H1 (cell line): Measurements from ENCODE around the gene STX18. TPM values are rescaled to one million over a fixed set of nuclear protein-coding genes. Genes with fewer than 3 reads are reported as not detected.

Source experiments
- CTCF ChIA-PET: fragments of 300-600 bp; sonication (Branson Sonifier 250); formaldehyde crosslinking; loops from one replicate; lab custom pipeline; 2021; ENCODE audit not compliant: partially characterized antibody; lab: Charles Lee
- POLR2A ChIA-PET: fragments of 300-600 bp; sonication (Branson Sonifier 250); formaldehyde crosslinking; loops from one replicate; lab custom pipeline; 2021; ENCODE audit warnings: inconsistent platforms; ENCODE audit not compliant: partially characterized antibody; lab: Charles Lee
- DNase-seq, 2 experiments: peaks; one replicate each; pipeline versions ENCODE4 v3.0.0 to v3.0.0-alpha.2; 2010 to 2022; ENCODE audit warnings: low spot score in 2 of 2, low read depth in 1 of 2, mixed read lengths in 1 of 2
- FAIRE-seq: peaks from 2 replicates; lab custom pipeline; 2011; peaks lifted over from hg19 to GRCh38; lab: Jason Lieb, UNC
- H2AFZ ChIP-seq: 2 replicates; pipeline ENCODE4 v1.8.1; 2012; ENCODE audit warnings: low read length, inconsistent platforms
- H2AK5ac ChIP-seq: 2 replicates; pipeline ENCODE4 v1.6.1; 2013; ENCODE audit warnings: low read depth, low read length
- H2BK120ac ChIP-seq: replicated peaks from 2 replicates; pipeline ENCODE3; 2013; ENCODE audit warnings: low read depth, low read length, inconsistent platforms
- H2BK12ac ChIP-seq: 2 replicates; pipeline ENCODE4 v1.6.1; 2013; ENCODE audit warnings: low read depth, low read length
- H2BK15ac ChIP-seq: 2 replicates; pipeline ENCODE4 v1.6.1; 2013; ENCODE audit warnings: low read length
- H2BK20ac ChIP-seq: 2 replicates; pipeline ENCODE4 v1.6.1; 2013; ENCODE audit warnings: low read length
- H2BK5ac ChIP-seq: 2 replicates; pipeline ENCODE4 v1.6.1; 2013; ENCODE audit warnings: low read depth, low read length
- H3K14ac ChIP-seq: 2 replicates; pipeline ENCODE4 v1.6.1; 2013; ENCODE audit warnings: inconsistent platforms; ENCODE audit not compliant: insufficient read length
- H3K18ac ChIP-seq: 2 replicates; pipeline ENCODE4 v1.6.1; 2013; ENCODE audit warnings: low read length; ENCODE audit errors: extremely low read depth
- H3K23ac ChIP-seq: 2 replicates; pipeline ENCODE4 v1.6.1; 2013; ENCODE audit warnings: inconsistent platforms; ENCODE audit not compliant: insufficient read length
- H3K23me2 ChIP-seq: 2 replicates; pipeline ENCODE4 v1.6.1; 2013; ENCODE audit warnings: low read depth, low read length
- H3K27ac ChIP-seq: 2 replicates; pipeline ENCODE4 v1.6.1; 2011; ENCODE audit warnings: low read depth, low read length, inconsistent platforms
- H3K27me3 ChIP-seq, 4 experiments: replicated peaks in 1 of 4; 1 replicate in 1 of 4; 2 replicates in 3 of 4; pipeline versions ENCODE4 v1.6.1 to v1.8.1; 2011 to 2013; ENCODE audit warnings: low read length in 3 of 4, mild to moderate bottlenecking in 3 of 4, inconsistent platforms in 2 of 4, mixed read lengths in 2 of 4, moderate library complexity in 1 of 4; ENCODE audit not compliant: control insufficient read depth in 3 of 4, insufficient read depth in 3 of 4; ENCODE audit errors: extremely low read depth in 1 of 4
- H3K36me3 ChIP-seq, 4 experiments: 2 replicates each; pipeline versions ENCODE4 v1.6.1 to v1.8.1; 2011 to 2013; ENCODE audit warnings: mild to moderate bottlenecking in 4 of 4, low read length in 3 of 4, moderate library complexity in 2 of 4, control low read depth in 1 of 4, inconsistent platforms in 1 of 4; ENCODE audit not compliant: insufficient read depth in 4 of 4, control insufficient read depth in 2 of 4
- H3K4ac ChIP-seq: replicated peaks from 2 replicates; pipeline ENCODE3; 2013; ENCODE audit warnings: low read length, low read depth, mixed read lengths, inconsistent platforms; ENCODE audit not compliant: insufficient read length
- H3K4me1 ChIP-seq, 4 experiments: replicated peaks in 1 of 4; 1 replicate in 1 of 4; 2 replicates in 3 of 4; pipeline versions ENCODE4 v1.6.1 to v1.8.1; 2011 to 2013; ENCODE audit warnings: low read length in 3 of 4, inconsistent platforms in 2 of 4, mixed read lengths in 1 of 4; ENCODE audit not compliant: insufficient read depth in 4 of 4, control insufficient read depth in 3 of 4
- H3K4me2 ChIP-seq, 2 experiments: 2 replicates each; pipeline versions ENCODE4 v1.6.1 to v1.8.1; 2011 to 2013; ENCODE audit warnings: low read depth in 2 of 2, low read length in 2 of 2, control low read depth in 1 of 2, inconsistent platforms in 1 of 2, mild to moderate bottlenecking in 1 of 2; ENCODE audit not compliant: insufficient read depth in 1 of 2
- H3K4me3 ChIP-seq, 4 experiments: fragments of 200-600, 300-600 bp in 1 of 4; sonication (generic), shearing (Covaris generic), sonication (Bioruptor Twin) in 1 of 4; 2 replicates each; pipeline versions ENCODE4 v1.5.1 to v1.8.1; 2011 to 2016; ENCODE audit warnings: low read length in 4 of 4, low read depth in 3 of 4, control low read depth in 2 of 4, inconsistent platforms in 2 of 4, mild to moderate bottlenecking in 2 of 4, mixed read lengths in 1 of 4, moderate library complexity in 1 of 4; ENCODE audit not compliant: insufficient read depth in 2 of 4; ENCODE audit errors: extremely low read depth in 1 of 4
- H3K56ac ChIP-seq: replicated peaks from 2 replicates; pipeline ENCODE3; 2013; ENCODE audit warnings: low read depth, mild to moderate bottlenecking, mixed read lengths, low read length, inconsistent platforms; ENCODE audit not compliant: insufficient read length
- H3K79me1 ChIP-seq: 2 replicates; pipeline ENCODE4 v1.6.1; 2013; ENCODE audit warnings: low read depth, low read length, control low read depth
- H3K79me2 ChIP-seq, 2 experiments: 2 replicates each; pipeline versions ENCODE4 v1.6.1 to v1.8.1; 2012 to 2013; ENCODE audit warnings: low read length in 2 of 2, mild to moderate bottlenecking in 2 of 2, inconsistent platforms in 1 of 2; ENCODE audit not compliant: insufficient read depth in 2 of 2, control insufficient read depth in 1 of 2
- H3K9ac ChIP-seq, 4 experiments: replicated peaks in 1 of 4; 1 replicate in 1 of 4; 2 replicates in 3 of 4; pipeline versions ENCODE4 v1.6.1 to v1.8.1; 2011 to 2013; ENCODE audit warnings: low read depth in 3 of 4, low read length in 3 of 4, control low read depth in 2 of 4, mild to moderate bottlenecking in 2 of 4, moderate library complexity in 2 of 4, inconsistent platforms in 1 of 4; ENCODE audit errors: extremely low read depth in 1 of 4
- H3K9me3 ChIP-seq, 2 experiments: 2 replicates each; pipeline versions ENCODE4 v1.6.1 to v1.8.1; 2012 to 2013; ENCODE audit warnings: mild to moderate bottlenecking in 2 of 2, moderate library complexity in 2 of 2, control low read depth in 1 of 2, inconsistent platforms in 1 of 2, low read depth in 1 of 2, low read length in 1 of 2, mixed read lengths in 1 of 2; ENCODE audit not compliant: insufficient read depth in 2 of 2
- H4K20me1 ChIP-seq, 2 experiments: replicated peaks in 1 of 2; 2 replicates each; pipeline versions ENCODE3 to v1.8.1; 2011 to 2013; ENCODE audit warnings: inconsistent platforms in 2 of 2, low read length in 2 of 2, mild to moderate bottlenecking in 1 of 2; ENCODE audit not compliant: insufficient read depth in 2 of 2, control insufficient read depth in 1 of 2
- H4K5ac ChIP-seq: 2 replicates; pipeline ENCODE4 v1.6.1; 2013; ENCODE audit warnings: low read length, low read depth, mixed read lengths, inconsistent platforms; ENCODE audit not compliant: insufficient read length
- H4K8ac ChIP-seq: 2 replicates; pipeline ENCODE4 v1.8.0; 2013; ENCODE audit warnings: mild to moderate bottlenecking, moderate library complexity, low read length, inconsistent platforms; ENCODE audit not compliant: insufficient read depth; ENCODE audit errors: extremely low read depth
- H4K91ac ChIP-seq: replicated peaks from 2 replicates; pipeline ENCODE3; 2013; ENCODE audit warnings: low read length, mixed read lengths, inconsistent platforms; ENCODE audit not compliant: insufficient read length
- BCL11A ChIP-seq, 2 experiments: IDR thresholded peaks; one replicate each; pipeline ENCODE4 v1.6.1; 2011; ENCODE audit warnings: low read depth in 2 of 2, low read length in 2 of 2, mild to moderate bottlenecking in 2 of 2
- WGBS, 2 experiments: shearing (Covaris generic) in 1 of 2; methylation state at CpG; one replicate each; pipeline versions ENCODE4 v1.1.6 to v1.1.7; 2013 to 2015; ENCODE audit warnings: low lambda C conversion rate in 2 of 2, mixed read lengths in 2 of 2, inconsistent platforms in 1 of 2, low coverage in 1 of 2, missing lambda C conversion rate in 1 of 2; ENCODE audit not compliant: insufficient replicate concordance in 2 of 2, insufficient coverage in 1 of 2, insufficient read length in 1 of 2; ENCODE audit errors: extremely low coverage in 1 of 2, missing lambda C conversion rate in 1 of 2; 5-methylcytosine and 5-hydroxymethylcytosine counted together
- polyA plus RNA-seq, 7 experiments: library from polyadenylated mRNA; depleted of rRNA in 3 of 7; stranded (reverse) in 5 of 7; unstranded in 2 of 7; fragments of >200 nt in 5 of 7; fragments of 200-250 nt in 2 of 7; gene quantifications; 1 replicate in 5 of 7; 2 replicates in 1 of 7; 4 replicates in 1 of 7; pipeline versions ENCODE4 v1.2.1 to v1.2.3, GENCODE V29; 2011 to 2013; ENCODE audit warnings: missing spikeins in 2 of 7, mixed read lengths in 2 of 7
- total RNA-seq: library from RNA; stranded (reverse); fragmentation: NEBNext Ultra II Directional; extraction: Animal tissue kit (Norgen Biotek cat#: 25700); gene quantifications from 2 replicates; pipeline ENCODE4 v1.2.1, GENCODE V29; 2021

STX18 gene
- total and polyA plus RNA-seq, 2 of the 8 experiments (the other 6 are each of a cell fraction or from before 2014, with no cell fraction given): 14.6 to 18.3 TPM

- no peak overlapping the region for H2AFZ ChIP-seq
- no peak overlapping the region for H3K23ac ChIP-seq
- H3K4me1 ChIP-seq: no peaks in the 10 kb centered on the region
- WGBS, 2 experiments: 70% methylated on average over 1 of the region's 1 CpG; no CpG with 5 or more reads in 1 of the 2 experiments
- no peak overlapping the region for H4K5ac ChIP-seq
- no peaks in the 10 kb centered on the region for H3K27me3 ChIP-seq
- H3K4ac ChIP-seq: no peak overlapping the region
- no peaks in the 10 kb centered on the region for H3K36me3 ChIP-seq
- CTCF ChIA-PET: interaction anchor here (0.6 to 7.3 kb wide), 10 partner anchors 8 to 296 kb away, joined by 3 to 86 read pairs (median 4); no protein-coding TSS in a partner anchor
- DNase-seq: no peak
- H3K56ac ChIP-seq: no peak overlapping the region
- peaks cover 0 to 3% of the 10 kb centered on the region in 2 experiments for H4K20me1 ChIP-seq
- no peak overlapping the region for H2BK120ac ChIP-seq
- FAIRE-seq: no peak
- POLR2A ChIA-PET: interaction anchor here (1.2 kb wide), 1 partner anchor 24 kb away, joined by 3 read pairs; no protein-coding TSS in a partner anchor
- H3K79me2 ChIP-seq: peaks cover 0 to 2% of the 10 kb centered on the region in 2 experiments; a peak in 1 of 4 replicates
- H2BK12ac ChIP-seq: no peak overlapping the region
- H3K9ac ChIP-seq: no peak overlapping the region; a peak in 1 of 7 replicates
- no peaks in the 10 kb centered on the region for H3K9me3 ChIP-seq
- no peak overlapping the region for H3K14ac ChIP-seq
- H3K23me2 ChIP-seq: no peaks in the 10 kb centered on the region
- H3K79me1 ChIP-seq: peaks cover 3% of the 10 kb centered on the region; the same call in 1 of the 2 replicates
- no peak overlapping the region for H2BK15ac ChIP-seq
- no peak overlapping the region for H3K18ac ChIP-seq
- no peak overlapping the region for H3K4me2 ChIP-seq
- no peak overlapping the region for H2BK5ac ChIP-seq
- H2BK20ac ChIP-seq: no peak overlapping the region
- no peak overlapping the region for H4K91ac ChIP-seq
- no peak overlapping the region for H3K4me3 ChIP-seq
- H4K8ac ChIP-seq: no peak overlapping the region
- TF ChIP-seq BCL11A (IDR thresholded peaks at IDR 0.05; ENCODE audit: low read depth in 2 of 2, low read length in 2 of 2): no peak
- TF ChIP-seq, all 59 proteins: peak for 0
- H3K27ac ChIP-seq: no peak overlapping the region
- H2AK5ac ChIP-seq: no peak overlapping the region
These were observed 29.6 kb downstream of the STX18 start for GRCh38 chr4:4512282-4512681.
